Cerebellar cortex (tissue), 1 donor: ENCODE measurements around the gene DCTN2.
"Not testable (repeated sequence)": the region's sequence is repeated elsewhere in the genome, so short reads cannot be mapped to it uniquely, and the experiment has no call there.

Experiments used
- DNase-seq: peaks from one replicate; pipeline ENCODE4 v3.0.0-alpha.2; 2015; ENCODE audit warnings: low spot score

DCTN2 gene

GRCh38 chr12:57576613-57577160 lies 29.7 kb upstream of the DCTN2 start:
- no peak for DNase-seq

DNA sequence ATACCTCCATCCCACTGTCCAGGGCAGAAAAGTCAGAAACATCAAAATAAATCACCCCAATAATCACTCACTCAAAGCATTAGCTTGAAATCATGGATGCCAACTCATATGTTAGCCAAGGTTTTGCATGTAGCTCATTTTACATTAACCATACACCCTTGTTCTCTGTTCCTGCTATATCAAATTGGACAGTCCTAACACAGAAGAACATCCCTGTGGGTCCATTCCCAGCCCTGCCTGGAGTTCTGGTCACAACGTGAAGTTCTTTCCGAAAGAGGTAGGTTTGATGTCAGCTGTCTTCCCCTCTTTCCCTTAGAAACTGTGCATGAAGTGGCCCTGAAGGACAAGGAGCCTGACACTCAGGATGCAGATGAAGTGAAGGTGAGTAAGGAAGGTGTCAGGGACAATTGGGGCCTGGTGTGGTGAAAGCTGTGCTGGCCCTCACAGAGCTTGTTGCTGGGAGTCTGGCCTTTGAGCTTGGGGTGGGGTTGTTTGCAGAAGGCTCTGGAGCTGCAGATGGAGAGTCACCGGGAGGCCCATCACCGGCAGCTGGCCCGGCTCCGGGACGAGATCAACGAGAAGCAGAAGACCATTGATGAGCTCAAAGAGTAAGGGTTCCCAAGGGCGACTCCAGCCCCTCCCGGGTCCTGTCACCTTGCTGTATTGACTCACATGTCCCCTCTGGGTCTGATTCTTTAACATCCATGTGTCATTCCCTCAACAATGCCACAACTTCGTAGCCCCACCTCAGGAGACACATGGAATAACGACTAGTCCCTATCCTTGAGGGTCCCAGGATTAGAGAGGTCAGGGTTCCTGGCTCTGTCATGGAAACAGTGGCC lies 29.0 kb upstream of the DCTN2 start:
- no peak for DNase-seq

DNA sequence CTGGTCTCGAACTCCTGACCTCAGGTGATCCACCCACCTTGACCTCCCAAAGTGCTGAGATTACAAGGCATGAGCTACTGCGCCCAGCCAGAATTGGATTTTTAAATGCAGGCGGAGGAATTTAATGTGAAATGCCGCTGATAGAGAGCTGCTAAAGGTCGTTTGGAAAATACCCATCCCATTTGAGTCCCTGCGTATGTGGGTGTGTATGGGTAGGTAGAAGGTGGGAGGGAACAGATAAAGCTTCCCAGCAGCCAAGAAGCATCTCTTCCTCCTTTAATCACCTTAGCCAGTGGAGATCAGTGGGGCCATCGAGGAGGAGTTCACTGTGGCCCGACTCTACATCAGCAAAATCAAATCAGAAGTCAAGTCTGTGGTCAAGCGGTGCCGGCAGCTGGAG lies 27.8 kb upstream of the DCTN2 start:
- no peak for DNase-seq

GRCh38 chr12:57571926-57572762 lies 25.2 kb upstream of the DCTN2 start:
- no peak for DNase-seq

DNA sequence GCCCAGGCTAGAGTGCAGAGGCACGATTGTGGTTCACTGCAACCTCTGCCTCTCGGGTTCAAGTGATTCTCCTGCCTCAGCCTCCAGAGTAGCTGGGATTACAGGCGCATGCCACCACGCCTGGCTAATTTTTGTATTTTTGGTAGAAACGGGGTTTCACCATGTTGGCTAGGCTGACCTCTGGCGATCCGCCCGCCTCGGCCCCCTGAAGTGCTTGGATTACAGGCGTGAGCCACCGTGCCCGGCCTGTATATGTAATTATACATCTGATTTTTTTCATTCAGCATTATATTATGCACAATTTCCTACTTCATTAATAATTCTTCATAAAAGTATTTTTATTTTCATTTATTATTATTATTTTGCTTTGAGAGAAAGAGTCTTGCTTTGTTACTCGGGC lies 23.4 kb upstream of the DCTN2 start:
- not testable (repeated sequence) for DNase-seq

GRCh38 chr12:57569858-57570257 lies 22.9 kb upstream of the DCTN2 start:
- DNase-seq = no peak

- DNase-seq = no peak
These were observed 21.8 kb upstream of the DCTN2 start for GRCh38 chr12:57568838-57569237.

DNA sequence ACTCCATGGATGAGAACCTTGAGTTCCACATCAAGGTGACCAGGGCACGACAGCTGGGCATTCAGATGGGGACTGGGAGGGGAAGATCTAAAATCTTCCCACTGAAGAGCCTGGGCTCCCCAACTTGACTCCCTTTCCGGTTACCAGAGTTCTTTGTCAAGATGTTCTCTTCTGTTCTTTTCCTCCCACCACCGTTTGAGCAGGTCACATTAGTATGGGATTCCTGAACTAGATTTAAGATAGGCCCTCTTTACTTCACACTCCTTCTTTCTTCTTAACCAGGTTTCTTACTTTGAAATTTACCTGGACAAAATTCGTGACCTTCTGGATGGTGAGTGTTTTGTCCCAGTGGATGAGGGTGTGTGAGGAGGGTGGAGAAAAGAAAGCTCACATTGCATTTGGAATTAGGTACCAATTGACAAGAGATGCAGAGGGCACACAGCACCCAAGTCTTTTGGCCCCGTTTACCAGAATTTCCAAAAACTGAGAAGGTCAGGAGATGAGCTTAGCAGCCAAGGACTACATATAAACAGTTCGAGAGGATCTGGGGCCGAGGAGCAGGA lies 17.3 kb upstream of the DCTN2 start:
- no peak for DNase-seq

GRCh38 chr12:57563358-57563757 lies 16.4 kb upstream of the DCTN2 start:
- no peak for DNase-seq

GRCh38 chr12:57561117-57561516 lies 14.1 kb upstream of the DCTN2 start:
- not testable (repeated sequence) for DNase-seq

GRCh38 chr12:57560516-57560915 lies 13.5 kb upstream of the DCTN2 start:
- DNase-seq = no peak

DNA sequence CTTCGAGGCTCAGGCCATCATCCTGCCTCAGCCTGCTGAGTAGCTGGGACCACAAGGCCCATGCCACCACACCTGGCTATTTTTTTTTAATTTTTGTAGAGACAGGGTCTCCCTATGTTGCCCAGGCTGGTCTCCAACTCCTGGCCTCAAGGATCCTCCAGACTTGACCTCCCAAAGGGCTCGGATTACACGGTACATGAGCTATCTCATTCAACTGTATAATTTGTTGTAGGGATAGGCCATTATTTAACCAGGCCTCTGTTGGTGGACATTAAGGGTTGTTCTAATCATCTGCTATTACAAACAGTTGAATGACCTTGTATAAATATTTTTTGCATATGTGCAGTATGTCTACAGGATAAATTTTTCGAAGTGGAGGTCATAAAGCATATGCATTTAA lies 11.9 kb upstream of the DCTN2 start:
- no peak for DNase-seq

DNA sequence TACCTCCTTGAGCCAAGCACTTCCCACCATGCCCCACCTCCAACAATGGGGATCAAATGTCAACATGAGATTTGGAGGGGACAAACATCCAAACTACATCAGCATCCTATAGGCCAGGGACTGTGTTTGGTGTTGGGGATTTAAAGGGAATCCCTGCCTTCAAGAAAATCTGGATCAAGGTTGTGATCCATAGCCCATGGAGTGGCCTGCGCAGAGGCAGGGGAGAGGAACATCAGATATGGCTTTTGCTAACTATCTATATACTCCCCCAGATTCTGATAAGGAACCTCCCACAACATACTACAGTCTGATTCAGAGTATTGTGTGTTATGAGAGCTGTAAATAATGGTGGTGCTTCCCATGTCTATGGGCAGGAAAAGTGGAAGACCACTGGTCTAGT lies 7.9 kb upstream of the DCTN2 start:
- no peak for DNase-seq

GRCh38 chr12:57554453-57554852 lies 7.5 kb upstream of the DCTN2 start:
- DNase-seq = no peak

- peak; percentile 36 for DNase-seq
These were observed 6.6 kb upstream of the DCTN2 start for GRCh38 chr12:57553343-57554202.

DNA sequence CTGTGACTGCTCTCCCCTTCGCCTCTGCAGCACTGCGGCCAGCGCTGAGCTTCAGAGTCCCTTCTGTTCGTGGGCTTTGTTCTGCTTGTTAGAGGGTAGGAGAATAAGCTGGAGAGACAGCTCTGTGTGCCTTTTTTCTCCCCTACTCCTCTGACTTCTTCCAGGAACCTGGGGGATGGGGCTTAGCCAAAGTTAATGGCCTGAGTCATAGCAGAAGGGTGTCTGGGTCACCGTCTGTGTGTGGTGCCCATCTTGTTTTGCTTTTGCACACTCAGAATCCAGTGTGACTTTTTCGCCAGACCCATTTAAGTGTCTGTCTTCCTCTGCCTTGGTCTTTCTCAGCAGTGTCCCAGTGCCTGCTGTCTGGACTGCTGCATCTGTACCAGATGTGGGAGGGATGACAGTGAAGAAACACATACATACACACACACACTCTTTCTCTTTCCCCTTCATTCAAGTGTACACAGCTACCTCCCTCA lies 5.9 kb upstream of the DCTN2 start:
- no peak for DNase-seq

GRCh38 chr12:57552306-57552651 lies 5.3 kb upstream of the DCTN2 start:
- no peak for DNase-seq

GRCh38 chr12:57551637-57552305 lies 4.8 kb upstream of the DCTN2 start:
- DNase-seq = no peak

- DNase-seq = peak; percentile 30
These were observed 3.9 kb upstream of the DCTN2 start for GRCh38 chr12:57550641-57551549.
